ENCODE measurements around the gene CAPRIN2. TPM values are rescaled to one million over a fixed set of nuclear protein-coding genes. Genes with fewer than 3 reads are reported as not detected.

Gene CAPRIN2
- total and polyA plus RNA-seq, 2 of the 8 experiments (the other 6 are each of a cell fraction or from before 2014, with no cell fraction given): 24.8 to 52.0 TPM

GRCh38 chr12:30779578-30779977, 24.8 kb upstream of the CAPRIN2 start:
- H4K20me1 ChIP-seq (replicated peaks in 1 of 2; ENCODE audit: control insufficient read depth in 1 of 2, insufficient read depth in 2 of 2, low read length in 2 of 2): no peaks in the 10 kb centered on the region
- H3K4me2 ChIP-seq (ENCODE audit: insufficient read depth in 1 of 2, low read depth in 2 of 2, low read length in 2 of 2): no peak overlapping the region
- H3K79me1 ChIP-seq (ENCODE audit: low read depth, low read length): no peaks in the 10 kb centered on the region
- H4K91ac ChIP-seq (replicated peaks; ENCODE audit: insufficient read length, low read length): no peak overlapping the region
- H2AK5ac ChIP-seq (ENCODE audit: low read depth, low read length): no peak overlapping the region
- no peak overlapping the region for H3K27ac ChIP-seq (ENCODE audit: low read depth, low read length)
- H3K18ac ChIP-seq (ENCODE audit: extremely low read depth, low read length): no peak overlapping the region
- H3K23me2 ChIP-seq (ENCODE audit: low read depth, low read length): no peaks in the 10 kb centered on the region
- no peaks in the 10 kb centered on the region for H3K79me2 ChIP-seq (ENCODE audit: control insufficient read depth in 1 of 2, insufficient read depth in 2 of 2, low read length in 2 of 2)
- H3K4me1 ChIP-seq (replicated peaks in 1 of 4; ENCODE audit: control insufficient read depth in 3 of 4, insufficient read depth in 4 of 4, low read length in 3 of 4): no peaks in the 10 kb centered on the region
- H4K8ac ChIP-seq (ENCODE audit: extremely low read depth, insufficient read depth, low read length): no peak overlapping the region
- CTCF ChIA-PET (ENCODE audit: partially characterized antibody): no interaction called here
- no peak overlapping the region for H3K4me3 ChIP-seq (ENCODE audit: extremely low read depth in 1 of 4, insufficient read depth in 2 of 4, low read depth in 3 of 4, low read length in 4 of 4)
- H3K4ac ChIP-seq (replicated peaks; ENCODE audit: insufficient read length, low read depth, low read length): no peak overlapping the region
- no peak overlapping the region for H2BK15ac ChIP-seq (ENCODE audit: low read length)
- FAIRE-seq: no peak
- 91% methylated on average over 5 of the region's 5 CpGs; no CpG with 5 or more reads in 1 of the 2 experiments for WGBS, 2 experiments (ENCODE audit: extremely low coverage in 1 of 2, insufficient coverage in 1 of 2, insufficient read length in 1 of 2, insufficient replicate concordance in 2 of 2, low coverage in 1 of 2, low lambda C conversion rate in 2 of 2, missing lambda C conversion rate in 1 of 2)
- H2BK120ac ChIP-seq (replicated peaks; ENCODE audit: low read depth, low read length): no peak overlapping the region
- H3K14ac ChIP-seq (ENCODE audit: insufficient read length): no peak overlapping the region
- POLR2A ChIA-PET (ENCODE audit: partially characterized antibody): no interaction called here
- no peak overlapping the region for H3K23ac ChIP-seq (ENCODE audit: insufficient read length)
- no peak for DNase-seq (ENCODE audit: low read depth in 1 of 2, low spot score in 2 of 2)
- H4K5ac ChIP-seq (ENCODE audit: insufficient read length, low read depth, low read length): no peak overlapping the region
- no peak overlapping the region for H2BK5ac ChIP-seq (ENCODE audit: low read depth, low read length)
- H3K56ac ChIP-seq (replicated peaks; ENCODE audit: insufficient read length, low read depth, low read length): no peak overlapping the region
- TF ChIP-seq CBX8 (IDR thresholded peaks at IDR 0.05; ENCODE audit: borderline replicate concordance, low read depth, low read length) (no peak), POLR2A (IDR thresholded peaks at IDR 0.05; ENCODE audit: control extremely low read depth in 1 of 2, low read depth in 2 of 2, low read length in 2 of 2) (no peak)
- H2BK20ac ChIP-seq (ENCODE audit: low read length): no peak overlapping the region
- peaks cover 36 to 49% of the 10 kb centered on the region in 2 experiments for H3K9me3 ChIP-seq (ENCODE audit: insufficient read depth in 2 of 2, low read depth in 1 of 2, low read length in 1 of 2)
- H2AFZ ChIP-seq (ENCODE audit: low read length): no peak overlapping the region
- H3K36me3 ChIP-seq (ENCODE audit: control insufficient read depth in 2 of 4, insufficient read depth in 4 of 4, low read length in 3 of 4): peaks cover 0 to 8% (median 4%) of the 10 kb centered on the region in 4 experiments; a peak in 4 of 8 replicates
- no peaks in the 10 kb centered on the region for H3K27me3 ChIP-seq (replicated peaks in 1 of 4; ENCODE audit: control insufficient read depth in 3 of 4, extremely low read depth in 1 of 4, insufficient read depth in 3 of 4, low read length in 3 of 4)
- H2BK12ac ChIP-seq (ENCODE audit: low read depth, low read length): no peak overlapping the region
- H3K9ac ChIP-seq (replicated peaks in 1 of 4; ENCODE audit: extremely low read depth in 1 of 4, low read depth in 3 of 4, low read length in 3 of 4): no peak overlapping the region

Data from H1 (cell line).